Cardiac septum (tissue), 1 donor: ENCODE data around the gene ZFHX3. TPM values are rescaled to one million over a fixed set of nuclear protein-coding genes. Genes with fewer than 3 reads are reported as not detected.

Experiments
- DNase-seq: peaks from one replicate; pipeline ENCODE4 v3.0.0-alpha.2; 2020; ENCODE audit warnings: low spot score
- intact Hi-C: fragments of 100-400 bp; cut with DNase I; formaldehyde crosslinking; loops from one replicate; pipeline ENCODE4 v1.14.0; 2022
- total RNA-seq: library from RNA; stranded (reverse); fragmentation: NEBNext Ultra II Directional; extraction: Animal tissue kit (Norgen Biotek cat#: 25700); gene quantifications from one replicate; pipeline ENCODE4 v1.2.1, GENCODE V29; 2021
- donor health status: DM: no; HTN: no; CAD: no.

The ZFHX3 gene
- total RNA-seq, 1 donor from 2014 or later = 15.7 TPM

DNA sequence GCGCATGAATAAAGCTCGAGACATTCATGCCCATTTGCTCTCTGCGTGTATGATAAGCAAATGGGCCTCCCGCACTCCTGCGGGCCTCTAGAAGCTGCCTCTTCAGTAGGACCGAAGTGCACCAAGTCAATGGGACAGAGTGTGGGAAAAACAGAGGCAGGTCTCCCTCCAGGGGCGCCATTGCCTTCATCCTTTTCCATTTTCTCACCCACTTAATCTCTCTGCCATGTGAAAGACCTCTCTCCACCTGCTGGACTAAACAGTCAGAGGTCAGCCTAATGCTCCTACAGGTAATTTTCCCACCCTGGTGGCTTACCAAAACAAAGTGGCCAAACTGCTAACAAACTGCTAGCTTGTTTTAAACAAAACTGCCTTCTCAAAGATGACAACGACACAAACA is 210.9 kb downstream of the ZFHX3 start:
- DNase-seq = peak; percentile 43
- intact Hi-C loops = no loop called here

- no peak for DNase-seq
- intact Hi-C loops = no loop called here
Measured at GRCh38 chr16:72836181-72836580, 211.7 kb downstream of the ZFHX3 start.

DNA sequence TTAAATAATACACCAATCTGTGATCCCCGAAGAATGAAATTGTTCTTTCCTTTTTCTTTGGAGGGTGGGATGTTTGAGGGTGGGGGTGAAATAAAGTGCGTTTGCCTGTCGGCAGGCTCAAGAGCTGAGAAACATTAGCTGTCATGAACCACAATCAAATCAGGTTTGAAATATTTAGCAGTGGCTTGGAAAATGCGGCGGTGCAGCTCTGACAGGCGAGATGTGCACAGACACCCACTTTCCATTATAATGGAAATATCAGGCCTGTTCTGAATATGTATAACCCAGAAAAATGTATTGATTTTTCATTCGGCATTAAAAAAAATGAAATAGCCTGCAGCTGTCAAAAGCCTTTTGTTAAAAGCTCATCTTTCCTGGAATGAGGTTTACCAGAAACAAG is 212.8 kb downstream of the ZFHX3 start:
- intact Hi-C loops = no loop called here
- DNase-seq = no peak

DNA sequence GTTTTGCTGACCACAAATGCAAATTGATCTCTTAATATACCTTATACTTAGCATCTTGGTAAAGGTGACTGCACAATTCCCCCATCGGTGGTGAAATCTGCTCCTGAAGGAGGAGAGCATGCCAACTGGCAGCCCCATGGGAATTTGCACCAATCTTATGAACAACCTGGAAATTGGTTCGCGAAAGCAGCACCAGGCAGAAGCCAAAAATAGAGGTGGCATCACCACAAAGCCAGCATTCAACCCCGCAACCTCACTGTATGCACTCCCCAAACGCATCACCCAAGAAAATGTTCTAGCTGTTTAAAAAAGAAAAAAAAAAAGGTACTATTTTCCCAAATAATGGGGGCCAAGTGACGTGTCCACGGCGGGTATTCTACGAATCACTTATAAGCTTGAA is 213.4 kb downstream of the ZFHX3 start:
- DNase-seq = no peak
- intact Hi-C loops = loop anchor here (5.0 kb wide), 3 partner anchors 213 to 363 kb away; partner anchors contain the start of gene ZFHX3

GRCh38 chr16:72833969-72834368 is 214.0 kb downstream of the ZFHX3 start:
- no peak for DNase-seq
- intact Hi-C loops = loop anchor here (5.0 kb wide), 3 partner anchors 213 to 363 kb away; partner anchors contain the start of gene ZFHX3

- no peak for DNase-seq
- intact Hi-C loops = loop anchor here (5.0 kb wide), 3 partner anchors 214 to 364 kb away; partner anchors contain the start of gene ZFHX3
Measured at GRCh38 chr16:72833482-72833881, 214.4 kb downstream of the ZFHX3 start.

DNA sequence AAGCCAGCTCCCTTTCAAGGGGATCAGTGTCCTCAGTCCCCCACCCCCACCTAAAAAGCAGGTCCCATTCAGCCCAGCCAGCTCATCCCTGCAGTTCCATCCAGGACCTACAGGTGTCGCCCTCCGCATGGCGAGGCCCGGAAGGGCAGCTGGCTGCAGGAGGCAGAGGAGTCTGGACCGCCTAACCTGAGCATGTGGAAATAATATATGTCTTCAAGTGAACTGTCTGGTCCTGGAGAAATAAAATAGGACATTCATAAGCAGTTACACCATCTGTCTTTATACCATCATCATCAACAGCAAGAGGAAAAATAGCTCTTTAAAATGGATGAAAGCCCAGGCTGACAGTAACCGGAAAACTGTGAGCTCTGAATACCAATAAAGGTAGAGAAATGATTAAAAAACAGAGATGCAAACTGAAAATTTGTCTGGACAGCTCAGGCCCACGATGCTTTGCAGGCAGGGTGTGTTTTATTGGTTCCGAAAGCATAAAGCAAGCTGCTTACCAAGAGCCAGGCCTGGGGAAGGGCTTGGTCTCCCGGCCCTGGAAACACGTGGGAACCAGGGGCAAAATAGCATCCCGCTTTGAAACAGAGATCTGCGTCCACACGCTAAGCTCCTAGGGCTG is 215.2 kb downstream of the ZFHX3 start:
- DNase-seq = peak; percentile 91
- intact Hi-C loops = loop anchor here (5.0 kb wide), 3 partner anchors 215 to 365 kb away; partner anchors contain the start of gene ZFHX3

- DNase-seq = no peak
- intact Hi-C loops = loop anchor here (5.0 kb wide), 3 partner anchors 217 to 367 kb away; partner anchors contain the start of gene ZFHX3
Measured at GRCh38 chr16:72829846-72830775, 217.8 kb downstream of the ZFHX3 start.

- intact Hi-C loops = no loop called here
- DNase-seq = no peak
Measured at GRCh38 chr16:72827866-72828265, 220.1 kb downstream of the ZFHX3 start.

DNA sequence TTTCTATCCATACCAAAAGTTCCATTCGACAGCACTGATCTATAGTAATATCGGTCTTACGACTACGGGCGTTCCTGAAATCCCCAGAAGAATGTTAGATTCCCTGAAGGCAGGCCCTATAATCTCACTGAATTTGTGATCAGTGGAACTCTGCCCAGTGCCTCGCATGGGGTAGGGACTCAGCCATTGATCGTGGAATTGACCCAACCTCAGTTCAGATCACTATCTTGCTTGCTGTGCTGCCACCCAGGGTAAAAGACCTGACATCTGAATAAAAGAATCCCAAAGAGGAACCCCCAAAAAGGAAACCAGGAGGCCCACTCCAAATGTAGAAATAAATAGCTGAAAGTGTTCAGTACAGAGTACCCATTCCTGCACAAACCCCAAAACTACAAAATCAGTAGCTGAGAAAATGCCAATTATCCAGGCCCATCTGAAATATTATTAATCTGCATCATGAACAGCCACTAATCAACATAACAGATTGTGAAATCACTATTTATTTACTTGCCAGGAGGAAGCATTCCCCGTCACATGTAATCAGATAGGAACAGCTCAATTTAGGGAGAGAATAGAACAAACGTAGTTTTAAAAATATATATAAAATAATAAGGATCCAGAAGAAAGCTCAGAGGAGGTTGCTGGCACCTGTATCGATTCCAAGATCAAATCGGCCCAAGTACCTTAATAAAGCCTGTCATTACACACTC is 221.9 kb downstream of the ZFHX3 start:
- intact Hi-C loops = no loop called here
- DNase-seq = no peak

DNA sequence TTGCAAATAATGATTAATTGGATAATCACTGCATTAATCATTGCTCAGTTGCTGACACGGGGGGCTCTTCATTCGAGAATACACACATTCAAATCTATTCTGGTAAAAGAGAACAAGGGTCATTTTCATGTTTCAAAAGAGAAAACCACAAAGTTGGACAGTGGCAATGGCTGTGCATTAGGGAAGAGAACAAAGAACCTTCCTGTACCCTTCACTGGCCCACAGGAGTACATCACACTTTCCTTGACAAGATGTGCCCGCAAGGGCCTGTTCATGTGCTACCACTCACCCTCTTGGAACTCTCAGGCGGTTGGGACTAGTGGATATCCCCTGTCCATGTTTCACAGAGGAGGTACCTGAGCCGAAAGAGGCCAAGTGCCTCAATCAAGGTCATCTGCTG is 223.2 kb downstream of the ZFHX3 start:
- intact Hi-C loops = no loop called here

DNA sequence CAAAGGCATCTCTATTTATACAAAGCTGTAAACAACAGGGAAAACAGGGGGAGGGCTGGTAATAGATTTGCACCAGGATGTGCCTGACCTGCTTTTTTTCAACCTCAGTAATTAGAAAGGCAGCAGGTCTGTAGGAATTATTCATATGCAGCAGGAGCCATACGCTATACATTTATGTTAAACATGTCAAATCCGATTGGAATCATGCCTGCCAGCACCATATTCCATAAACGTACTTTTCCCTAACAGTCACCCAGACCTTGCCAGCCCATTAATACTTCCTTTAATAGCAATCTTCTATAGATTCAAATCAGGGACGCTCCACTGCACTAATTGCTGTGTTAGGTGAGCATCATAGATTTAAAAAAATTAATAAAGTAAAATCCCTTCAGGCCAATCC is 223.9 kb downstream of the ZFHX3 start:
- DNase-seq = no peak
- intact Hi-C loops = no loop called here

More for the DNA sequence above, 223.2 kb downstream of the ZFHX3 start:
- no peak for DNase-seq

- intact Hi-C loops = no loop called here
- DNase-seq = no peak
Measured at GRCh38 chr16:72821185-72821950, 226.6 kb downstream of the ZFHX3 start.

- no peak for DNase-seq
- intact Hi-C loops = no loop called here
Measured at GRCh38 chr16:72819345-72819744, 228.6 kb downstream of the ZFHX3 start.

DNA sequence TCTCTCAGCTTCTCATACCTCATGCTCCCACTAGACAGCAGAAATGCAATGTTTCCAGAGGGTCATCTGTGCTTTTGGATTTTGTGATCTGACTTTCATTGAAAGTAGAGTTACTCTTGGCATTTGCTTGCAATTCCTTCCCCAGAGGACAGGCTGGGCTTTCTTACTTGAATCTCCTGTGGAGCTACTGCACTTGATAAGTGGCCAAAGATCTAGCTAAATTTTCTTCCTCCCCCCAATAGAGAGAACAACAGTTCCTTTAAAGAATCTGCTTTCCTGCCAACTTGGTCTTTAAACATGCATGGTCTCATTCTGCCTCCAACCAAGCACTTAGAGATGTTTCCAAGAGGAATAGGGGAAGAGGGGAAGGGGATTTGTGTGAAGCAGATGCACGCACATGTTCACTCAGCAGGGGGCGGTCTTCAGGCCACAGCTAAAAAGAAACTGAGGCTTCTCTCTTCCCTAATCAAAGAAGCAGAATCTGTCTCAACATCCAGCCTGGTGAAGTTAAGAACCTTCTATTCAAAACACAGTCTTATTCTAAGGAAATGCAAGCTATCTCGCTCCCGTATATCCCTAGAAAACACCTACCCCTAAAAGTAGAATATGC is 229.6 kb downstream of the ZFHX3 start:
- intact Hi-C loops = no loop called here
- DNase-seq = no peak

DNA sequence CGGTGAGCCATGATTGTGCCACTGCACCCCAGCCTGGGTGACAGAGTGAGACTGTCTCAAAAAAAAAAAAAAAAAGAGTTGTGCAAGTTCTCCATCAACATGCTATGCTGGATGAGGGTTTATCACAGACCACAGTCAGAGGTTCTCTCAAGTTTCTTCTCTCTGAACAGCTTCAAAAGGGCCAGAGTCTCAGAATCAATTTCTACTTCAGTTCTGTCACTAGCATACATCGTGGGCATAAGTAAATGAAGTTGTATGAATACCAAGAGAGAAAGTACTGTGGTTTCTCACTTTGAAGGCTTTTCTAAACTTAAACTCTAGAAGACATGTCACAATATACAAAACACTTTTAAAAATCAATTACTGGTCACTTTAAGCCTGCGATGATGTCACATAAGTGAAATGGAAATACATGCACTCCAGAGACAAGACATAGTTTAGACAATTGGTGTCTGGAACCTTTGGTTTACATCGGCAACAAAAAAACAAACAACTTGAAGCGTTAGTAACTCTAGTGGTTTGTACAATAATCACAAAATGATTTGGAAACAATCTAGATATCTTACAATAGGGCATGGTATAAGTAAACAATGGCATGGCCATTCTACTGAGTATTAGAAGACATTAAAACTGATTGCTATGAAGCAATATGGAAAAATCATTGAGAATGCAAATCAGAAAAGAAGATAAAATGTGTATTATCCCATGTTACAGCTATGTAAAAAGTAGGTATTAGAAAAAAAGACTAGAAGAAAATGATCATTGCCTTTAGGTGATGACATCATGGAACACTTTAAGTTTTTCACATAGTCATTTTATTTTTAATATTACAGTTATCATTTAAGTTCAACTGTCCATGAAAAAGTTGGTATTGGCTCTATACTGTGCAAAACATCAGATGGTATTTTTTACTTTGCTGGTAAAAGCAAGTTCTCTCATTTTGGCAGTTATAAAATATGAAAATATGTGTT is 232.3 kb downstream of the ZFHX3 start:
- intact Hi-C loops = no loop called here
- DNase-seq = no peak

DNA sequence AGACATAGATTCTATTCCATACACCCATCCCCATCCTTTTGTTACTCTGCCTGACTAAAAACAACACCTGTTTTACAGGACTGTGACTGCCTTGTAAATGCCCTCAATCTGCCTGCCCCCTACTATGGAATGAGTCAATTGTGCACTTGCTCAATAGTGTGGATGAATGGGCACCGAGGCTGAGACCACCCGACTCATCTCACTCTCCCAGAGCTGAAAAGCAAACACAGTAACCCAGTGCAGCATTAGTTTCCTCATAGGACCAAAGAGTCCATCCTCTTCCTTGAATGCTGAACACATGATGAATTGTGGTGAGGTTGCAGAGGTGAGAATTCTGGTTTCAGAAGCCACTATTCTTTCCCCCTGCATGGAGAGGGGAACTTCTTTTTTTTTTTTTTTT is 233.7 kb downstream of the ZFHX3 start:
- no peak for DNase-seq
- intact Hi-C loops = no loop called here

DNA sequence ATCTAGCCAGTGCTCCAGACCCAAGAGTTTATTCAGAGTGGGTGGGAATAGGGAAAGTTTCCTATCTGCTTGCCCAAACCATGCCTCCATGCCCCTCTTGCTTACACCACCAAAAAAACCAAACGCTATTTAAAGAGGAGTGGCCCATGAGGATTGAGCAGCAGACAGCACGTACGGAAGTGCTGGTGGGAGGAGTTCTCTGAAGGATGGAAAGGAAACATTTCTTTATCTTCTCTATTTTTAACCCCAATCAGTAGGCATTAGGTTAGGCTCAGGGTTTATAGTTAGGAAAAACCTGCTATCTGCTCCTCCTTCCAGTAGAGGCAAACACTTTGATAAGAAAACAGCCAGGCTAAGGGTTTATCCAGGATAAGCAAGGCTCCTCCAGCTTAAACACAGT is 235.3 kb downstream of the ZFHX3 start:
- no peak for DNase-seq
- intact Hi-C loops = no loop called here
